GM10266 (cell line): ENCODE data around the gene TSPAN6.

Experiments
- DNase-seq: peaks from one replicate; pipeline ENCODE4 v3.0.0; 2012; ENCODE audit errors: extremely low spot score
- TF ChIP-seq, protein P1 (sequence below): IDR thresholded peaks from 2 replicates; pipeline ENCODE4 v1.5.1; 2012; ENCODE audit warnings: mild to moderate bottlenecking, low read depth; ENCODE audit not compliant: control insufficient read depth, insufficient read depth; ENCODE audit errors: missing control alignments

The TSPAN6 gene

GRCh38 chrX:100586747-100587146, 49.9 kb downstream of the TSPAN6 start:
- TF ChIP-seq, protein P1, sequence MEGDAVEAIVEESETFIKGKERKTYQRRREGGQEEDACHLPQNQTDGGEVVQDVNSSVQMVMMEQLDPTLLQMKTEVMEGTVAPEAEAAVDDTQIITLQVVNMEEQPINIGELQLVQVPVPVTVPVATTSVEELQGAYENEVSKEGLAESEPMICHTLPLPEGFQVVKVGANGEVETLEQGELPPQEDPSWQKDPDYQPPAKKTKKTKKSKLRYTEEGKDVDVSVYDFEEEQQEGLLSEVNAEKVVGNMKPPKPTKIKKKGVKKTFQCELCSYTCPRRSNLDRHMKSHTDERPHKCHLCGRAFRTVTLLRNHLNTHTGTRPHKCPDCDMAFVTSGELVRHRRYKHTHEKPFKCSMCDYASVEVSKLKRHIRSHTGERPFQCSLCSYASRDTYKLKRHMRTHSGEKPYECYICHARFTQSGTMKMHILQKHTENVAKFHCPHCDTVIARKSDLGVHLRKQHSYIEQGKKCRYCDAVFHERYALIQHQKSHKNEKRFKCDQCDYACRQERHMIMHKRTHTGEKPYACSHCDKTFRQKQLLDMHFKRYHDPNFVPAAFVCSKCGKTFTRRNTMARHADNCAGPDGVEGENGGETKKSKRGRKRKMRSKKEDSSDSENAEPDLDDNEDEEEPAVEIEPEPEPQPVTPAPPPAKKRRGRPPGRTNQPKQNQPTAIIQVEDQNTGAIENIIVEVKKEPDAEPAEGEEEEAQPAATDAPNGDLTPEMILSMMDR = no peak
- no peak for DNase-seq

GRCh38 chrX:100584611-100585010, 52.0 kb downstream of the TSPAN6 start, which contains the start of gene TNMD:
Gene TNMD (plus strand): TSS chrX:100584936. CDS start chrX:100585019, 83 bp downstream.
- TF ChIP-seq, protein P1 = no peak

More at GRCh38 chrX:100584611-100585010, 52.0 kb downstream of the TSPAN6 start, which contains the start of gene TNMD:
- DNase-seq = no peak
